Measurements from ENCODE around the gene FXYD3.
"Not testable (repeated sequence)": the region's sequence is repeated elsewhere in the genome, so short reads cannot be mapped to it uniquely, and the experiment has no call there.

FXYD3 gene

DNA sequence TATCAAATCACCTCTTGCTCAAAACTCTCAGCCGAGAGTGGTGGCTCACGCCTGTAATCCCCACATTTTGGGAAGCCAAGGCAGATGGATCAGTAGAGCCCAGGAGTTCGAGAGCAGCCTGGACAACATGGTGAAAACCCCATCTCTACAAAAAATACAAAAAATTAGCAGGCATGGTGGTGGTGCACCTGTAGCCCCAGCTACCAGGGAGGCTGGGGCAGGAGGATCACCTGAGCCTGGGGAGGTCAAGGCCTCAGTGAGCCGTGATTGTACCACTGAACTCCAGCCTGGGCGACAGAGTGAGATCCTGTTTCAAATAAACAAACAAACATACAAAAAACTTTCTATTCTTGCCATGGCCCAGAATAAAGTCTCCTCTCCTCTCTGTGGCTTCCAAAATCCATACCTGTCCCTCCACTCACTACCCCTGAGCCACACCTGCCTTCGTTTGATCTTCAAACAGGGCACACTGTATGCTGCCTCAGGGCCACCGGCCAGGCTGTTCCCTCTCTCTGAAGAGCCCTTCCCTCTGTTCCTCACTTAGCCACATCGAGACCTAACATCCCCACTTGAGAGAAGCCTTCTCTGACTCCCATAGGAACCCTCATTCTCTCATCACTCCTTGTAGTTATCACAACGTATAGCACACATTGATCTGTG, 12.9 kb downstream of the FXYD3 start:
- H3K4me3 ChIP-seq: no peak overlapping the region
- no peaks in the 10 kb centered on the region for H3K36me3 ChIP-seq
- H3K9me3 ChIP-seq: no peaks in the 10 kb centered on the region
- H4K20me1 ChIP-seq: no peaks in the 10 kb centered on the region
- no peak overlapping the region for H3K27ac ChIP-seq
- no peaks in the 10 kb centered on the region for H3K27me3 ChIP-seq
- no peak for TF ChIP-seq Cebpa-rat (IDR thresholded peaks at IDR 0.05)
- H3K4me2 ChIP-seq: no peak overlapping the region
- H3K4me1 ChIP-seq: peaks cover 48% of the 10 kb centered on the region
- H3K9ac ChIP-seq: no peak overlapping the region

DNA sequence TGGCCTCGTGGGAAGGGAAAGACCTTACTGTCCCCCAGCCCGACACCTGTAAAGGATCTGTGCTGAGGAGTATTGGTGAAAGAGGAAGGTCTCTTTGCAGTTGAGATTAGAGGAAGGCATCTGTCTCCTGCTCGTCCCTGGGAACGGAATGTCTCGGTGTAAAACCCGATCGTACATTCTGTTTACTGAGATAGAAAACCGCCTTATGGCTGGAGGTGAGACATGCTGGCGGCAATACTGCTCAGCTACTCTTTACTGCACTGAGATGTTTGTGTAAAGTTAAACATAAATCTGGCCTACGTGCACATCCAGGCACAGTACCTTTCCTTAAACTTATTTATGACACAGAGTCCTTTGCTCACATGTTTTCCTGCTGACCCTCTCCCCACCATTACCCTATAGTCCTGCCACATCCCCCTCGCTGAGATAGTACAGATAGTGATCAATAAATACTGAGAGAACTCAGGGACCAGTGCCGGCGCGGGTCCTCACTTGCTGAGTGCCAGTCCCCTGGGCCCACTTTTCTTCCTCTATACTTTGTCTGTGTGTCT, 14.2 kb downstream of the FXYD3 start:
- not testable (repeated sequence) for H4K20me1 ChIP-seq, H3K9ac ChIP-seq, H3K4me3 ChIP-seq, H3K27me3 ChIP-seq, H3K36me3 ChIP-seq, H3K27ac ChIP-seq, H3K9me3 ChIP-seq, H3K4me2 ChIP-seq
- peaks cover 36% of the 10 kb centered on the region for H3K4me1 ChIP-seq

DNA sequence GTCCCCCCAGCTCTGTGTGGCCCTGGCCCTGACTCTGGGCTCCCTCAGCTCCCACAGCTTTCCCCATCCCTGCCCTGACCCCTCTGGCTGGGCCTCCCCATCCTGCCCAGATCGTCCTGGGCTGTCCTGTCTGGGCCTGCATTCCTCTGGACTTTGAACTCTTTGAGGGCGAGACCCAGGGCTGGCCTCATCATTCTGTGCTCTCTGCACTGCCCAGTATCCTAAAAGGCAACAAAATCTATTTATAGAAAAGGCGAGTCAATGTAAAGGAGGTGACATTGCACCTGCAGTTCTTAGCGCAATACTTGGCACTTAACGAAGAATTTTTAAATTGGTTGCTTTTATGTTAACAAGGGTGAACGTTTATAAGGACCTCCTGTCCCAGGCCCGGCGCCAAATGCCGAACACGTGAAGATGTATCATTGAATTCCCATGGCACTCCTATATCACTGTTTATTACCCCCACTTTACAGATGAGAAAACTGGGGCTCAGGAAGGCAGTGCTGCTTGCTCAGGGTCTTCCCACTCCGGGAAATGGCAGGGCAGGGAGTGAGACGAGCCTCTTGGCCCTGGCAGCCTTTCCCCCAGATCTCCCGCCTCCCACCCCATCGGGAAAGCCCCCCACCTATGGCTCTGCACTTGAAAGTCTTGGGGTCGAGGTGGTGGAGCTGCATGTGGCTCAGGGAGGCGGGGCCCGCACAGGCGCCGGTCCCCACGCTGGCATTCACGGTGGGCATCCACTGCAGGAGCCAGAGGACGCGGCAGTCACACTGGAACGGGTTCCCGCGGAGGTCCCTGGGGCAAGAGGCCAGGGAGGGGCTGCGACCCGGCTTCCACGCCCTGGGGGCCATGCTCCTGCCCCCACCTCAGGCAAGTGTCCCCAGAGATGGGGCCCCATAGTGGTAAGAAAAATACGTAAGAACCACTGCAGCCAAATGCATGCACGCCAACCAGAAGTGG, 15.4 kb downstream of the FXYD3 start:
- TF ChIP-seq Cebpa-rat (IDR thresholded peaks at IDR 0.05): no peak
- H3K4me1 ChIP-seq: peaks cover 34% of the 10 kb centered on the region
- H3K9ac ChIP-seq: no peak overlapping the region
- no peak overlapping the region for H3K27ac ChIP-seq
- no peaks in the 10 kb centered on the region for H3K9me3 ChIP-seq
- no peaks in the 10 kb centered on the region for H4K20me1 ChIP-seq
- H3K4me3 ChIP-seq: no peak overlapping the region
- no peaks in the 10 kb centered on the region for H3K27me3 ChIP-seq
- H3K4me2 ChIP-seq: peak overlapping the region; percentile 59
- no peaks in the 10 kb centered on the region for H3K36me3 ChIP-seq

DNA sequence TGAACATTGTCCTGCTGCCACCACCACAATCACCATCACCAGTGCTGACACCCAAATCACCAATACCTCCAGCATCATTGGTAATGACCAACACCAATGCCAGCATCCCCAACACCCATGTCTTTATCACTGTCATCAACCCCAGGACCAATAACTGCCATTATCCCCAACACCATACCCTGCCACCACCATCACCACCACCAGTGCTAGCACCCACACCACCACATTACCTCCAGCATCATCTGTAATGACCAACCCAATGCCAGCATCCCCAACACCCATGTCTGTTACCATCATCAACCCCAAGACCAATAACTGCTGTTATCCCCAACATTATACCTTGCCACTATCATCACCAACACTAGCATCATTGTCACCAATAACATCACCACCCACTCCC, 16.6 kb downstream of the FXYD3 start:
- Histone ChIP-seq H4K20me1 (no peaks in the 10 kb centered on the region), H3K9ac (no peak overlapping the region), H3K9me3 (no peaks in the 10 kb centered on the region), H3K4me1 (peaks cover 34% of the 10 kb centered on the region), H3K36me3 (no peaks in the 10 kb centered on the region), H3K4me2 (no peak overlapping the region), H3K4me3 (no peak overlapping the region), H3K27ac (no peak overlapping the region), H3K27me3 (no peaks in the 10 kb centered on the region)
- TF ChIP-seq Cebpa-rat (IDR thresholded peaks at IDR 0.05): no peak

DNA sequence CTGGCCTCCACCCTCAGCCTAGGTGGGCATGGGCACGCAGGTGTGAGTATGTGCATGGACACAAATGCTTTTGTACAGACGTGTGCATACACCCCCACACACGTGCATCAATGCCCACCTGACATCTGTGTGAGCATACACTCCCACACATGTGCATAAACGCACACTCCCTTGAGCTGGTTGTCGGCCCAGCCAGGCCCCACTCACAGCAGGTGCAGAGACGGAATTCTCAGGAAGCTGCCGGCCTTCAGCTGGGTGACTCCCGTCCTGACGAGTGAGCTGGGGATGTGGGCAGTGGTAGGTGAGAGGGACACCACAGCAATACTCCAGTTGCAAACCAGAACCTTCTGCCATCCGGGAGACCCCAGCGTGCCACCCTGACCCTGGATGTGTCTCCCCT, 18.2 kb downstream of the FXYD3 start:
- Histone ChIP-seq H3K4me1 (peaks cover 48% of the 10 kb centered on the region), H3K4me3 (no peak overlapping the region), H3K9me3 (no peaks in the 10 kb centered on the region), H4K20me1 (no peaks in the 10 kb centered on the region), H3K27ac (no peak overlapping the region), H3K36me3 (no peaks in the 10 kb centered on the region), H3K9ac (no peak overlapping the region), H3K4me2 (no peak overlapping the region), H3K27me3 (no peaks in the 10 kb centered on the region)
- no peak for TF ChIP-seq Cebpa-rat (IDR thresholded peaks at IDR 0.05)

DNA sequence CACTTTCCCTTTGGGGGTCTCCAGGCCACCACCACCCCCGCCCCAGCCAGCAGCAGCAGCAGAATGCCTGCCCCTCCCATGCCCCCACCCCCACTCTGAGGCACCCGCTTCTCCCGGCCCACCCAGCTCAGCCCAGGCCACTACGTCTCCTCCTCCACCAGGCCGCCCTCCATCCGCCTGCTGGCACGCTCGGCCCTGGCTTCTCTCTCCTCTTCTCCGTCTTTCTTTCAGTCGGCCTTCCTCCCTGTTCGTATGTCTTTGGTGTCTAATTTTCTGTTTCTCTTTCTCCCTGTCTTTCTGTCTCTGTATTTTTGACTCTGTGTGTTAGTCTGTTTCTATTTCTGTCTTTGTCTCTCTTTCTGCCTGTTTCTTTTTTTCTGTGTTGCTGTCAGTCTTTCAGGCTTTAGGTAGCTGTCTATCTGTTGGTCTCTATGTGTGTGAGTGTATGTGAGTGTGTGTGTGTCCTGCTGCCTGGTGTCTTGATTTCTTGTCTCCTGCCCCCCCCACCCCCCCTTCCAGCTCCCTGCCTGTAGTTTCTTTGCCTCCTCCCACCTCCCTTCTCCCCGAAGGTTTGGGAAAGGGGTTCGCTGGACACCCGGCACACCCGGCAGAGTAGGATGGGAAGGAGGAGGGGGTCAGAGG, 19.1 kb downstream of the FXYD3 start, which contains the start of gene LGI4:
Gene LGI4, minus strand, starts transcription at position 459 of the 642 bp plus-strand sequence. Its CDS starts 379 bp downstream, at position 80.
- H4K20me1 ChIP-seq: no peaks in the 10 kb centered on the region
- H3K27me3 ChIP-seq: no peaks in the 10 kb centered on the region
- peak within 1 kb of the TSS; percentile 28 for H3K4me2 ChIP-seq
- TF ChIP-seq Cebpa-rat (IDR thresholded peaks at IDR 0.05): no peak
- no peak within 1 kb of the TSS for H3K27ac ChIP-seq
- H3K4me3 ChIP-seq: no peak within 1 kb of the TSS
- peaks cover 57% of the 10 kb centered on the region for H3K4me1 ChIP-seq
- no peaks in the 10 kb centered on the region for H3K9me3 ChIP-seq
- no peaks in the 10 kb centered on the region for H3K36me3 ChIP-seq
- no peak within 1 kb of the TSS for H3K9ac ChIP-seq

DNA sequence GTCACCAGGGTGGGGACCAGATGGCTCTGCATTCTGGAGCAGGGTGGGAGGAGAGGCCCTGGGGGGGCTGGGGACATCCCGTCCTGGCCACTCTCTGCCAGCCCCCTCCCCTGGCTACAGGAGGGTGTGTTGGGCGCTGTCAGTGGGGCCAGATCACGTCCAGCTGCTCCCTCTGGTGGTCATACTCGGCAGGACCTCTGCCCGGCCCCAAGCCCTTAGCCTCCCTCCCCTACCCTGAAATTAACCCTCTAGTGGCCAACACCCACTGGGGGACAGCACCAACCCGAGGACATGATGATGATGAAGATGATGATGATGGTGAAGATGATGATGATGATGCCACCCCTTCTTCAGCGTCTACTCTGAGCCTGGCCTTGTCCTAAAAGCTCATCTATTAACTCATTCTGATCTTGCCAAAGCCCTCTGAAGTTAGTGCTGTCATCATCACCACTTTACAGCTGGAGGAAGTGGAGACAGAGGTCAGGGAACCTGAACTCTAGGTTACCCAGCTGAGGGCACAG, 19.8 kb downstream of the FXYD3 start:
- Histone ChIP-seq H3K36me3 (no peaks in the 10 kb centered on the region), H3K4me3 (no peak overlapping the region), H3K9ac (no peak overlapping the region), H4K20me1 (no peaks in the 10 kb centered on the region), H3K4me1 (peaks cover 64% of the 10 kb centered on the region), H3K27me3 (no peaks in the 10 kb centered on the region), H3K27ac (no peak overlapping the region), H3K9me3 (no peaks in the 10 kb centered on the region), H3K4me2 (peak overlapping the region; percentile 28)
- TF ChIP-seq Cebpa-rat (IDR thresholded peaks at IDR 0.05): no peak

DNA sequence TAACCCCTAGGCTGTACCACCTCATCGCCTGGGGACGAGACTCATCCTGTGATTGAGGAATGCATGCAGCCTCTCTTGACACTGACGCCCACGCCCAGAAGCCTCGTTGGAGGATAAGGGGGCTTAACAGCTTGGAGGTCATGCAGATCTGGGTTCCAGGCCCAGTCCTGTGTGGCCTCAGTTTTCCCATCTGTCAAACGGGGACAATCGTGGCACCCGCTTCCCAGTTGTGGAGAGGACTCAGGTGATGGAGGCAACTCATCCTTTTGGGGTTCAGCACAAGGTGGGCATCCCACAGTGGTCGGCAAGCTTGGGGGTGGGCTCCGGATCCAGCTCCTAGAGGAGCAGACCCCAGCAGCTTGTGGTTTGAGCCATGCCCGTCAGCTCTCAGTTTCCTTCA, 20.6 kb downstream of the FXYD3 start:
- H3K4me1 ChIP-seq: peaks cover 66% of the 10 kb centered on the region
- peak overlapping the region; percentile 28; the same call in 1 of the 2 replicates for H3K4me2 ChIP-seq
- H4K20me1 ChIP-seq: no peaks in the 10 kb centered on the region
- no peaks in the 10 kb centered on the region for H3K36me3 ChIP-seq
- H3K27me3 ChIP-seq: no peaks in the 10 kb centered on the region
- H3K4me3 ChIP-seq: no peak overlapping the region
- no peaks in the 10 kb centered on the region for H3K9me3 ChIP-seq
- TF ChIP-seq Cebpa-rat (IDR thresholded peaks at IDR 0.05): no peak
- H3K9ac ChIP-seq: no peak overlapping the region
- no peak overlapping the region for H3K27ac ChIP-seq

DNA sequence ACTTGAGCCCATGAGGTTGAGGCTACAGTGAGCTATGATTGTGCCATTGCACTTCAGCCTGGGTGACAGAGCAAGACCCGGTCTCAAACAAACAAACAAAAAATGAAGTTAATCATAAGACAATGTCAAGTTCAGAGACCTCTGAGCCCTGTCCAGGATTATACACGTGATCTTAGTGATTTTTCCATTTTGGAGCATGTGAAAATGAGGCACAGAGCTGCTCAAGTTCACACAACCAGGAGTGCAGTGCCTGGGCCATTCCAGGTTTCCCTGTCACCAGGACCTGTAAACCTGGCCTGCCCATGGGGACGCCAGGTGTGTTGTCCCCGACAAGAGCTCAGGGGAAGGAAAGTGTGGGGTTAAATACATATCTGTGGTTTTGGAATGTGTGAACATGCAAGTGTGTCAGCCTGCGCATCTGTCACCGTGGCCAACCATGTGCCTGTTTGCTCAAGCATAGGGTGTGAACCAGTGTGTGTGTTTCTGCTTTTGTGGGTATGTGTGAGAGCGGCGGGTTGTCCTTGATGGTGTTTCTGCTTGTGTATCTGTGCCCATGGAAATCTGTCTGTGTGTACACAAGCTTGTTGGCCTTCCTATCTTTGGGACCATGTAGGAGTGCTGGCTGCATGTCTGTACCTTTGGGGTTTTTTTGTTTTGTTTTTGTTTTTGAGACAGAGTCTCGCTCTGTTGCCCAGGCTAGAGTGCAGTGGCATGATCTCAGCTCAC, 21.5 kb downstream of the FXYD3 start:
- Histone ChIP-seq H3K4me1 (peaks cover 69% of the 10 kb centered on the region), H3K9me3 (no peaks in the 10 kb centered on the region), H3K27me3 (peaks cover 6% of the 10 kb centered on the region; the same call in 1 of the 2 replicates), H3K4me2 (peak overlapping the region; percentile 62), H3K9ac (no peak overlapping the region), H3K36me3 (no peaks in the 10 kb centered on the region), H3K27ac (peak overlapping the region; percentile 8; the same call in 1 of the 2 replicates), H3K4me3 (no peak overlapping the region), H4K20me1 (no peaks in the 10 kb centered on the region)
- TF ChIP-seq Cebpa-rat (IDR thresholded peaks at IDR 0.05): no peak
